Mesangial cell (primary cell): ENCODE data around the gene UNK. TPM values are rescaled to one million over a fixed set of nuclear protein-coding genes. Genes with fewer than 3 reads are reported as not detected.

ENCODE experiments used
- total RNA-seq: library from RNA; depleted of rRNA; stranded (reverse); fragments of >200 nt; gene quantifications from 2 replicates; pipeline ENCODE4 v1.2.3, GENCODE V29; 2015

UNK gene
- 17.5 and 23.6 TPM in 2 replicates for total RNA-seq

DNA sequence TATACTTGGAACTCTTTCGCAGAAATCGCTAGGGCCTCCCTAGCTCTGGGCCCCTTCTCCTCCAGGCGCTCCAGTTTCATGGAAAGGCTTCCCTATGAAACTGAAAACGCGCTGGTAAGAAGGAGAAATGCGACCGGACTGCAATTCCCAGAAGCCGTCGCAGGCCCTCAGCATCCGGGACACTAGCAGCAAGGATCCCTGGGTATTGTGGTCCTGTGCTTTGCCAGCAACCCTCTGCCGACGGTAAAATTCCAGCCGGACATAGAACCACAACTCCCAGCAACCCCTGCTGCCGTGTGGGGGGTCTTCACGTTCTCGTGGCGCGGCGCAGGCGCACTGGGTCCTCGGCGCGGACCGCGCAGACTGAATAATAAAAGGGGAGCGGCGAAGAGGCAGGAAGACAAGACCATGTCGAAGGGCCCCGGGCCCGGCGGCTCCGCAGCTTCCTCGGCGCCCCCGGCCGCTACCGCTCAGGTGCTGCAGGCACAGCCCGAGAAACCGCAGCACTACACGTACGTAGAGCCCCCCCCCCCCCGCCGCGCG is at the start of gene UNK:
Gene UNK (plus strand): TSS at position 334 of the 543 bp plus-strand sequence. CDS start 75 bp downstream, at position 409.

GRCh38 chr17:75764711-75765421 is 19.7 kb upstream of the UNK start, which contains the start of gene GALK1:
Gene GALK1, minus strand, starts transcription at chr17:75765192. Its CDS starts 56 bp downstream, at chr17:75765136.

GRCh38 chr17:75843577-75844529 is 59.2 kb downstream of the UNK start, which contains the start of gene UNC13D:
Gene UNC13D, minus strand, starts transcription at chr17:75844404. Its CDS starts 67 bp downstream, at chr17:75844337.

DNA sequence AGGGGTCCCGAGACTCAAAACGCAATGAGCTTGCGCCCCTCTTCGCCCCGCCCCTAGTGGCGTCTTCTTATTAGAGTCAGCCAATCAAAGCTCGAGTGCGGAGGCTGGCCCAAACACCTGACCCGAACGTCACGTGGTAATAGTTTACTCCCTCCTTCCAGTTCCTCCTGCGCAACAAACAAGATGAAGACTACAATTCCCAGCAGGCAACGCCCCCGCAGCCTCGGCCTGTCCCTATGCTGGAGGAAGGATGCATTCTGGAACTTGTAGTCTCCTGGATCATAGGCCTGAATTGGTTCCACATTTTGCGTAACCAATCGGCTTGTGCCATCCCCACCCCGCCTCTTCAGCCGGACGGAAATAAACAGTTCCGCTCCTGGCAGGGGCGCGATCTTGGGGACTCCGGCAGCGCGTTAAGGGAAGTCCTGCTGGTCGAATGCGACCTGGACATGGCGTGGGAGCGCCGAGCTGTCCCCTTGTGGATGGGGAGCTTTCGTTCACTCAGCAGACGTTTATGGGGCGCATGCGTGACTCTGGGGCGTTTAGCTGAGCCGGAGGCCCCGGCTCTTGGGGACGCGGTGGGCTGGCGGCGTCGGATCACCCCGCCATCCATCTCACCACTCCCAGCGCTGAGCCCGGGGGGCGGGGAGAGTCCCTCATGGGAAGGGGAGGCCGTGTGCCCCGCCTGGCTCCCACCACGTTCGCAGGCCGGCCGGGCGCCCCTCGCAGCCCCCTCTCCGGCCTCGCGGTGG is 70.9 kb downstream of the UNK start, which contains the start of gene WBP2:
Gene WBP2 (minus strand): TSS at position 26 of the 752 bp plus-strand sequence. CDS start 38 bp downstream, outside the sequence.

Other genes starting within 250 kb of the UNK start
- 4.1 and 24.6 TPM in 2 replicates for gene MYO15B, start 197.0 kb upstream of the UNK start, total RNA-seq
- gene SMIM5, start 151.4 kb upstream of the UNK start, total RNA-seq: 0.25 TPM in 1 of 2 replicates, not detected in the other
- gene RECQL5, start 117.7 kb upstream of the UNK start, total RNA-seq: 13.2 and 32.3 TPM in 2 replicates
- gene SAP30BP, start 117.5 kb upstream of the UNK start, total RNA-seq: 60.1 and 68.9 TPM in 2 replicates
- 4.1 and 85.9 TPM in 2 replicates for gene ITGB4, start 63.3 kb upstream of the UNK start, total RNA-seq
- gene GALK1, start 19.6 kb upstream of the UNK start, total RNA-seq: 58.3 and 61.6 TPM in 2 replicates
- 5.1 and 15.7 TPM in 2 replicates for gene UNC13D, start 59.6 kb downstream of the UNK start, total RNA-seq
- gene WBP2, start 70.5 kb downstream of the UNK start, total RNA-seq: 55.2 and 85.8 TPM in 2 replicates
- gene TRIM47, start 93.8 kb downstream of the UNK start, total RNA-seq: 32.8 and 41.4 TPM in 2 replicates
- gene TRIM65, start 112.1 kb downstream of the UNK start, total RNA-seq: 29.5 and 32.6 TPM in 2 replicates
- 45.3 and 52.8 TPM in 2 replicates for gene MRPL38, start 120.1 kb downstream of the UNK start, total RNA-seq
- 6.6 and 8.0 TPM in 2 replicates for gene FBF1, start 156.2 kb downstream of the UNK start, total RNA-seq
- 24.0 and 30.6 TPM in 2 replicates for gene ACOX1, start 194.4 kb downstream of the UNK start, total RNA-seq
- 23.0 and 36.8 TPM in 2 replicates for gene TEN1, start 194.4 kb downstream of the UNK start, total RNA-seq
- gene CDK3, start 216.0 kb downstream of the UNK start, total RNA-seq: 2.4 and 2.9 TPM in 2 replicates
- gene EVPL, start 242.5 kb downstream of the UNK start, total RNA-seq: 11.7 and 21.4 TPM in 2 replicates